NCI-H146 treated with DMSO at 0.1 percent for 48 hours (cell line): ENCODE measurements around the gene NFKBIE.
"Not testable (repeated sequence)": the region's sequence is repeated elsewhere in the genome, so short reads cannot be mapped to it uniquely, and the experiment has no call there.

Experiments
- DNase-seq: peaks from one replicate; lab custom pipeline; 2025; ENCODE audit not compliant: unreplicated experiment; lab: John Stamatoyannopoulos, UW

NFKBIE gene

GRCh38 chr6:44265007-44265721, at the start of gene NFKBIE:
Gene NFKBIE (minus strand): TSS chr6:44265551. CDS start chr6:44265346, 205 bp downstream.
- DNase-seq = peak; percentile 87

DNA sequence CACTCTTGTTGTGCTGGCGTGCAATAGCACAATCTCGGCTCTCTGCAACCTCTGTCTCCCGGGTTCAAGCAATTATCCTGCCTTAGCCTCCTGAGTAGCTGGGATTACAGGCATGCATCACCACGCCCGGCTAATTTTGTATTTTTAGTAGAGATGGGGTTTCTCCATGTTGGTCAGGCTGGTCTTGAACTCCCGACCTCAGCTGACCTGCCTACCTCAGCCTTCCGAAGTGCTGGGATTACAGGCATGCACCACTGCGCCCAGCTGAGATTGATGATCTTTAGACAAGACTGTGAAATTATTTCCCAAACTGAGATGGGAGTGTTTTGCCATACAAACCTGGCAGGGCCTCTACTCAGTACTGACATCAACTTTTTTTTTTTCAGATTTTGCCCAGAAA, 49.3 kb upstream of the NFKBIE start:
- DNase-seq = not testable (repeated sequence)

DNA sequence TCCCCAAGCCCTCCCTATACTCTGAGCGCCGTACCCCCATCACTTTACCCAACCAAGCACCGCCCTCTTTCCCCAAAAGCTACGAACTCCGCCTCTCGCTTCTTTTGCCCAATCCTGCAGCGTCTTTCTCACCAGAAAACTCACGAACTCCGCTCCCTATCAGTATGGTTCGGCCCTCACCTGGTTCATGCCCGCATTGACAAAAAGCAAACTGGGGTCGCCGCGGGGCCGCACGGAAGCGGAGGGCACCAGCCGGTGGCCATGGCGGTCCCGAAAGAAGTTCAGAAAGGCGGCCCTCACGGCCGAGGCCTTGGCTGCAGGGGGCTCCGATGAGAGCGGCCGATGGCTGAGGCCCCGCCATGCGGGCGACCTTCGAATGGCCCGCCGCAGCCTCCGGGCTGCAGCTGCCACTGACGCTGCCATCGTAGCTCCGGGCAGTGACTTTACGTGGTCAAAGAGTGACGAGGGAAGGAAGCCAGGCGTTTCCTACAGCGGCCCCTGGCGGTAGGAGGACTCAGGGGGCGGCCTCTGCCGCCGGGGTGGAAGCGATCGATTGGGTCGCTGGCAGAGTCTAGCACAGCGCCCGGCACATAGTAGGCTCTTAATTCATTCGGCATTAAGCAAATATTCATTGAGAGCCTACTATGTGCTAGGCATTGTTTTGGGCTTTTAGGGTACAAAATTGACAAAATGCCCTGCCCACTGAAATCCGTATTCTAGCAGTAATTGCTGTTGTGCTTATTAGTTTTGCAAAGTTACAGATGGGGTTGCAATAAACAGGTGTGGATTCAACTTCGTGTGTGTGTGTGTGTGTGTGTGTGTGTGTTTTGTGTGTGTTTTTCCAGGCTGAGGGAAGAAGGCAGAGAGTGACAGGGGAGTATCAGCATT, 47.8 kb upstream of the NFKBIE start, which contains the start of gene AARS2:
AARS2 (minus strand) TSS at position 447 of the 888 bp plus-strand sequence; CDS start at position 423, 24 bp downstream.
- peak; percentile 91 for DNase-seq

GRCh38 chr6:44311767-44312166, 46.4 kb upstream of the NFKBIE start:
- no peak for DNase-seq

GRCh38 chr6:44311304-44311703, 46.0 kb upstream of the NFKBIE start:
- no peak for DNase-seq

- no peak for DNase-seq
Measured at GRCh38 chr6:44310241-44310640, 44.9 kb upstream of the NFKBIE start.

- no peak for DNase-seq
Measured at GRCh38 chr6:44309631-44310030, 44.3 kb upstream of the NFKBIE start.

DNA sequence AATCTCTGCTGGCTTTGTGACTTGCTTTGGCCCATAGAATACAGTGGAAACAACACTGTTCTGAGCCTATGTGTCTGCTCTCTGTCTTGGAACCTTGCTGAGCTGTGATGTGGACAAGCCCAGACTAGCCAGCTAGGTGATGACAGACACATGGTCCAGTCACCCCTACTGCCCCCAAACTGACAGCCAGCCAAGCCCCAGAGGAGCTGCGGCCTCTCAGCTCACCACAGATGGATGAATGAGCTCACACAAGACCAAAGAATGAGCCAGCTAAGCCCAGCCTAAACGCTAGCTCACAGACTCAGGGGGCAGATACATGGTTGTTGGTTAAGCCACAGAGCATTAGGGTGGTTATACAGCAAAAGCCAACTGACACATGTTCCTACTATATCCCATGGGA, 43.7 kb upstream of the NFKBIE start:
- no peak for DNase-seq

DNA sequence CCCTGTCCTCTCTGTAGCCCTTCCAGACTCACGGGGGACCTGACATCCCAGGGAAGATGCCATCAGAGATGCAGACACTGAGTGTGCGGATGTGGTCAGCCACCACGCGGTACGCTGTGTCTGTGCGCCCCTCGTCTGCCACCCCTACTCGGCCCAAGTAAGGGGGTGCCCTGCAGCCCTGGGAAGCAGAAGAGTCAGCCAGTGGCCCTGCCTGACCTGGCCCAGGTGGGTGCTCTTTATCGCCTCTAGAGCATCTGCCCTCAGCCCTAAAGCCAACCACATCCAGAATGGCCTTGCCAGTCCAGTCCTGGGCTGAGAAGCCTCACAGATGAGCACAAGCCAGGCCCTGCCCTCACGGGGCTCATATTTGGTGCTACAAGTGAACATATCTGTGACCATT, 41.9 kb upstream of the NFKBIE start:
- no peak for DNase-seq

DNA sequence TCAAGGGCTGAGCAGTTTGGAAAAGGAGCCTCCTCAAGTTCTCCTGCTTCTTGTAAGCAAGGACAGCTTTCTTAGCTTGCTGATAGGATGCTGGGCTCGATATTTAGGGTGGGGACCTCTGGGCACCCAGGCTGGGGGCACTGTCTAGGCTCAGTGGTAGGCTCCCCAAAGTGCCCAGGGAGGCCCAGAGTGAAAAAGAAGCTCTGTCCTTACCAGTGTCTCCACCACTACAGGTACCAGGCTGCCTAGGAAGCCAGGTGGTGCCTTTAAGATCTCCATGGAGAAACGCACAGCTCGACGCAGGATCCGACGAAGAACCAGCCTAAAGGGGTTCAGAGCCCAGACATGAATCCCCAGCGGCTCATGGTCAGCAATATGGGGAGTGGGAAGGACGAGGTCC, 41.4 kb upstream of the NFKBIE start:
- no peak for DNase-seq

- DNase-seq = no peak
Measured at GRCh38 chr6:44305200-44305725, 39.9 kb upstream of the NFKBIE start.

- no peak for DNase-seq
Measured at GRCh38 chr6:44304282-44305199, 39.2 kb upstream of the NFKBIE start.

DNA sequence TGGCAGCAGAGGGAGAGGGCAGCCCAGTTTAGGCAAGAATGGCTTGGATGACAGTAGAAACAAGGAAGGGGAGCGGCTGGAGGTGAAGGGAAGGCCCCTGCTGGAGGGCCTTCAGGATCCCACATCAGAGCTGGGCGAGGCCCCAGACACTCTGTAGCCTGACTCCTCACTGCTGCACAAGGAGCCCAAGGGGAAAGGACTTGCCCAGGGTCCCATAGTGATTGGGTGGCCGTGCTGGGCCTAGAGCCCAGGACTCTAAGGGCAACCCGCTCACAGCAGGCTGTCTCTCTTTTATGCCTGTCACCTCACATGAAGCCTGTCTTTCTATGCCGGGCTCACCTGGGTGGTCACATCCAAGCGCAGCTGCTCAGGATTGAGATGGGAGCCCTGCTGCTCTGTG, 38.5 kb upstream of the NFKBIE start:
- no peak for DNase-seq

DNA sequence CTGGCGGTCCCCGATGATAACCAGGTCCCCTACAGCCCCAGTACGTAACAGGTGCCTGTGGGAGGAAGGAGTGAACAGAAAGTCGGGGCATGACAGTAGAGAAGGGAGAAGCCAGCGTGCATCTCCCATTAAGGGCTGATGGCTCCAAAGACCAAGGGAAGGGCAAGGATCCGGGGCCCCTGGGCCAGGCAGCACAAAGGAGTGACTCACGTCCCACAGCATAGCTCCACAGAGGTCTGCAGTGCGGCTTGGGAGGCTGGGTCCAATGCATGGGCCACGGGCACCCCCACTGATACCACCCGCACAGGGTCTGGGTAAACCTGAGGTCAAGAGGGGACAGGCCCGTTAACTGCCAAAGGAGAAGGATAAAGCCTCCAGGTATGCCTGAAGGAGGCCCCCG, 37.5 kb upstream of the NFKBIE start:
- DNase-seq = no peak

DNA sequence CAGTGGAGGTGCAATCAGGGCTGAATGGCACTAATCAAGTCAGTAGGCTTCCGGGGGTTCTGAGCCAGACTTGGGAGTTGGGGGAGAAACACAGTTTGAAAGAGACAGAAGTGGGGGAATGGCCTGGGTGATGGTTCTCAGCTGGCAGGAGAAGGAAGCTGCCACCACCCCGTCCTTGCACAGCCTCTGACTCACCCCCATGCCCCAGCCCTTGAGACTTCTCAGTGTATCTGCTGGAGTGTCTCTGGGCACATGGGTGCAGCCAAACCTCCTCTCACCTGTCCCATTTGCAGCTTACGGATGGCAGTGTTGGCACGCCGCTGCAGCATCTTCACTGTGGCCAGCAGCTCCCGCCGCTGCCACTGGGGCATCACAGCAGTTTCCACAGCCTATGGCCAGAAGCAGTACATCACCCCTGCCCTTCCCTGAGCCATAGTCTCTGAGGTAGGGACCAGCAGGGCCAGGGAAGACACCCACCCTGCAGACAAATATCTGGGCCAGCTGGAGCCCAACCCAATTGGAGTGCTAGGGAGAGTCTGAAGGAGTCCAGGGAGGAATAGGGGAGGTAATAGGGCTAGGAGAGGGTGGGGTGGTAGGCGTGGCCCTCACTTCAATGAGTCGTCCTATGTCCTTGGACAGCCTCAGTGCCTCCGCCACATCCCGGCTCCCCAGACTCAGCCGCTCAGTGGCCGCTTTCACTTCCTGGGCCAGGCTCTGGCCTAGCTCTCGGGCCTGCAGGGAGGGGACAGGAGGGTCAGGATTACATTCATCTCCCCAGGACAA, 36.6 kb upstream of the NFKBIE start:
- DNase-seq = no peak

GRCh38 chr6:44301106-44301505, 35.8 kb upstream of the NFKBIE start:
- no peak for DNase-seq

DNA sequence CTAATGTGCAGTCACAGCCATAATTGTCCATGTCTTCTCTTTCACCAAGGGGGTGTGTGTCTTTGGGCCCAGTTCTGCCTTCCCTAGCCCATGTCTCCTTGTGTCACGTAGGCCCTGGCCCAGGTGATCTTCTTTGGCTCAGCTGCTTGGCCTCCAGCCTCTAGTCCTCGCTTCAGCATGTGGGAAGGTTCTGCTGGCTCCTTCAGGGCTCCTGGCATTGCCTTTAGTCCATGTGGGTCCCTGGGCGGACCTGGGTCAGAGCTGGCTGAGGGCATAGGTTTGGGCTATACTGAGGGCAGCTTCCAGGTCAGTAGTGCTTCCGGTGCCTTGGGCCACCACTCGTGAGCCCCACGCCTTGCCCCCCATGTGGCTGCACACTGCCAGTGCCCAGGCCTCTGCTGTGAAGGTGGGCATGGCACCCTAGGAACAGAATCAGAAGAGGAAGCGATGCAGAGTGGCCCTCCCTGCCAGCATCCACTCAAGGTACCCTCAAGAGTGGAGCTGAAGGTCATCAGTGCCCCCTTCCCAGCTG, 35.0 kb upstream of the NFKBIE start:
- DNase-seq = no peak

DNA sequence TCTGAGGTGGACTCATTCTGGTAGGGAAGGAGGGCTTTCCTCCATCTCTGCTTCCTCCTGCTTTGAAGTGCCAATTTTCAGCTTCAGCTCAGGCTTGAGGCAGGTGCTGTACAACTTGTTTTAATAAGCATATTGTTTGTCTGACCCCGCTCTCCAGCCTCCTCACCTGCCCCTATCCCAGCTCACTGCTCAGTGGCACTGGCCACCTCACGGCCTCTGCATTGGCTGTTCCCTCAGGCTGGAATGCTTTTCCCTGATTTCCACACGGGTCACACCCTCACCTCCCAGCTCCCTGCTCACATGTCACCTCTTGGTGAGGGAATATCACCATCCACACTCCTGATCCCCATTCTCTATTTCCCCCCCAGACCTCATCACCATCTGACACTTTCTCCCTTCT, 33.5 kb upstream of the NFKBIE start:
- no peak for DNase-seq

- no peak for DNase-seq
Measured at GRCh38 chr6:44298055-44298803, 32.9 kb upstream of the NFKBIE start.
